NK-92 treated with Interleukin-12 subunit alpha and Interleukin-12 subunit beta, amount 100 ng/mL, for 24 hours (cell line): ENCODE data around the gene ZBTB9.
"Not testable (repeated sequence)": the region's sequence is repeated elsewhere in the genome, so short reads cannot be mapped to it uniquely, and the experiment has no call there.

Experiments used
- DNase-seq: peaks from one replicate; lab custom pipeline; 2025; lab: John Stamatoyannopoulos, UW

The ZBTB9 gene

GRCh38 chr6:33466075-33466735 is 11.8 kb downstream of the ZBTB9 start:
- no peak for DNase-seq

DNA sequence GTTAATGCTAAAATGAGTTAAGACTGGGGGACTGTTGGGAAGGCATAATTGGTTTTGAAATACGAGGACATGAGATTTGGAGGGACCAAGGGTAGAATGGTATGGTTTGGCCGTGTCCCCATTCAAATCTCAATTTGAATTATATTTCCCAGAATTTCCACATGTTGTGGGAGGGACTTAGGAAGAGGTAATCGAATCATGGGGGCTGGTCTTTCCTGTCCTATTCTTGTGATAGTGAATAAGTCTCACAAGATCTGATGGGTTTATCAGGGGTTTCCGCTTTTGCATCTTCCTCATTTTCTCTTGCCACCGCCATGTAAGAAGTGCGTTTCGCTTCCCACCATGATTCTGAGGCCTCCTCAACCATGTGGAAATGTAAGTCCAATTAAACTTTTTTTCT is 12.7 kb downstream of the ZBTB9 start:
- DNase-seq = no peak

- no peak for DNase-seq
Observed at GRCh38 chr6:33469661-33470060, 15.3 kb downstream of the ZBTB9 start.

GRCh38 chr6:33477864-33478263 is 23.5 kb downstream of the ZBTB9 start:
- no peak for DNase-seq

DNA sequence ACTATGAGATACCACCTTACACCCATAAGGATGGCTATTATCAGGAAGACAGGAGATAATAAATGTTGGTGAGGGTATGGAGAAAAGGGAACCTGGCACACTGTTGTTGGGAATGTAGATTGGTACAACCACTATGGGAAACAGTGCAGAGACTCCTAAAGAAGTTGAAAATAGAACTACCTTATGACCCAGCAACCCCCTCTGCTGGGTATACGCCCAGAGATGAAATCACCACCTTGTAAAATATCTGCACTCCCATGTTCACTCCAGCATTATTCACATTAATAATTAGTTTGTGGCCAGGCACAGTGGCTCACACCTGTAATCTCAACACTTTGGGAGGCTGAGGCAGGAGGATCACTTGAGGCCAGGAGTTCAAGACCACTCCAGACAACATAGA is 26.8 kb downstream of the ZBTB9 start:
- DNase-seq = no peak

- DNase-seq = not testable (repeated sequence)
Observed at GRCh38 chr6:33482620-33483019, 28.2 kb downstream of the ZBTB9 start.

GRCh38 chr6:33483678-33484077 is 29.3 kb downstream of the ZBTB9 start:
- no peak for DNase-seq

DNA sequence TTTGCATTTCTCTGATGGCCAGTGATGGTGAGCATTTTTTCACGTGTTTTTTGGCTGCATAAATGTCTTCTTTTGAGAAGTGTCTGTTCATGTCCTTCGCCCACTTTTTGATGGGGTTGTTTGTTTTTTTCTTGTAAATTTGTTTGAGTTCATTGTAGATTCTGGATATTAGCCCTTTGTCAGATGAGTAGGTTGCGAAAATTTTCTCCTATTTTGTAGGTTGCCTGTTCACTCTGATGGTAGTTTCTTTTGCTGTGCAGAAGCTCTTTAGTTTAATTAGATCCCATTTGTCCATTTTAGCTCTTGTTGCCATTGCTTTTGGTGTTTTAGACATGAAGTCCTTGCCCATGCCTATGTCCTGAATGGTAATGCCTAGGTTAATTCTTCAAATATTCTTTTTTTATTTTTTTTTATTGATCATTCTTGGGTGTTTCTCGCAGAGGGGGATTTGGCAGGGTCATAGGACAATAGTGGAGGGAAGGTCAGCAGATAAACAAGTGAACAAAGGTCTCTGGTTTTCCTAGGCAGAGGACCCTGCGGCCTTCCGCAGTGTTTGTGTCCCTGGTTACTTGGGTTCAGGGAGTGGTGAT is 30.4 kb downstream of the ZBTB9 start:
- not testable (repeated sequence) for DNase-seq

- DNase-seq = not testable (repeated sequence)
Observed at GRCh38 chr6:33485680-33486079, 31.3 kb downstream of the ZBTB9 start.

GRCh38 chr6:33488339-33488738 is 34.0 kb downstream of the ZBTB9 start:
- DNase-seq = no peak

DNA sequence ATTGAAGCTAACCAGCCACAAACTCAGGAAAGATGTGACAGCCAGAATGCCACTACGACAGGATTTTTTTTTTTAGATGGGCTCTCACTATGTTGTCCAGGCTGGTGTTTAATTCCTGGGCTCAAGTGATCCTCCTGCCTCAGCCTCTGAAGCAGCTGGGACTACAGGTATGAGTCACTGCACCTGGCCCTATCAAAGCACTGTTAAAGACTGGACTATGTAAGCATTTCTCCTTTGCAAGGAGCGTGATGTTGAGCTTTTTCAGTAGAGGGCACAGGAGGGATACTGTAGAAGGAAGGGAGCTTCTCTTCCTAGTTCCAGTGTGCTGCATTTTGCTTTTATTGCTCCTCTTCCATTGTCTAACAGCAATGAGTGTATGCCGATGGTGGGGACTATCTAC is 35.8 kb downstream of the ZBTB9 start:
- no peak for DNase-seq

DNA sequence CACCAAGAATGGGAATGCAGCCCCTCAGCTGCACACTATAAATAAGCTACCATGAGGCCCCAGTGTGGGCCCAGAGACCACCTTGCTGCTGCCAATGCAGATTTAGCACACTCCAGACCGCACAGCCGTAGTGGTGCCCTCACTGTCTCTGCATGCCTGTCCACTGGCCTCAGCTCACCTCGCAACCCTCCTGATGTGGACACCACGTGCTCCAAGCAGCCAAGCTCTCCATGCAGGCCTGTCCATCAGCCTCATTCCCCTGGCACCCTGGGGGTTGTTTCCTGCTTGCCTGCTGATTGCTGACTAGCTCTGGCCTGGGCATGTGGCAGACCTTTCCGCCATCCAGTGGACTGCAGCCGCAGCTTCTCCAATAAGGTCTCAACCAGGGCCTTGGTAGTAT is 36.2 kb downstream of the ZBTB9 start:
- DNase-seq = no peak

GRCh38 chr6:33492093-33492492 is 37.7 kb downstream of the ZBTB9 start:
- DNase-seq = no peak

GRCh38 chr6:33497157-33497556 is 42.8 kb downstream of the ZBTB9 start:
- no peak for DNase-seq

DNA sequence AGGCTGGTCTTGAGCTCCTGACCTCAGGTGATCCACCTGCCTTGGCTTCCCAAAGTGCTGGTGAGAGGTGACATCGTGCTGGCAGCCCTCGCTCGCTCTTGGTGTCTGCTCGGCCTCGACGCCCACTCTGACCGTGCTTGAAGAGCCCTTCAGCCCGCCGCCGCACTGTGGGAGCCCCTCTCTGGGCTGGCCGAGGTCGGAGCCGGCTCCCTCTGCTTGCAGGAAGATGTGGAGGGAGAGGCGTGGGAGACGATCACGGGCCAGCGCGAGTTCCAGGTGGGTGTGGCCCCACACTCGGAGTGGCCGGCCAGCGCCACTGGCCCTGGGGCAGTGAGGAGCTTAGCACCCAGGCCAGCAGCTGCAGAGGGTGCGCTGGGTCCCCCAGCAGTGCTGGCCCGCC is 48.1 kb downstream of the ZBTB9 start:
- no peak for DNase-seq

DNA sequence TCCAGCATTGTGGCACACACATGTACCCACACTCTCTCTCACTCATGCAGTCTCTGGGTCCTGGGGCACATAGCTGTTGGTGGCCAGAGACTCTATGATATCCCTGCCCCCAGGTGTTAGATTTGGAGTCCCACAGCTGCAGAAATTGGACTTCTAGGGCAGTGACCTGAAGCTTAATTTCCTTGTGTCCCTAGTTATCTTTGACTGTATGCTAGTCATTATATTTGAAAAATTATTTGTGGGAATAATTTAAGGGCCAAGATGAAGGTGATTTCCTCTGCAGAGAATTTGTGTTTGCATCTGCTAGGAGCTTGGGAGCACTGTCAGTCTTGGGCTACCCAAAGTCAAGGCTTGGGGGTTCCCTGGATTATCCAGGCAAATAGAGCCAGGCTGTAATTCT is 50.1 kb downstream of the ZBTB9 start:
- no peak for DNase-seq

DNA sequence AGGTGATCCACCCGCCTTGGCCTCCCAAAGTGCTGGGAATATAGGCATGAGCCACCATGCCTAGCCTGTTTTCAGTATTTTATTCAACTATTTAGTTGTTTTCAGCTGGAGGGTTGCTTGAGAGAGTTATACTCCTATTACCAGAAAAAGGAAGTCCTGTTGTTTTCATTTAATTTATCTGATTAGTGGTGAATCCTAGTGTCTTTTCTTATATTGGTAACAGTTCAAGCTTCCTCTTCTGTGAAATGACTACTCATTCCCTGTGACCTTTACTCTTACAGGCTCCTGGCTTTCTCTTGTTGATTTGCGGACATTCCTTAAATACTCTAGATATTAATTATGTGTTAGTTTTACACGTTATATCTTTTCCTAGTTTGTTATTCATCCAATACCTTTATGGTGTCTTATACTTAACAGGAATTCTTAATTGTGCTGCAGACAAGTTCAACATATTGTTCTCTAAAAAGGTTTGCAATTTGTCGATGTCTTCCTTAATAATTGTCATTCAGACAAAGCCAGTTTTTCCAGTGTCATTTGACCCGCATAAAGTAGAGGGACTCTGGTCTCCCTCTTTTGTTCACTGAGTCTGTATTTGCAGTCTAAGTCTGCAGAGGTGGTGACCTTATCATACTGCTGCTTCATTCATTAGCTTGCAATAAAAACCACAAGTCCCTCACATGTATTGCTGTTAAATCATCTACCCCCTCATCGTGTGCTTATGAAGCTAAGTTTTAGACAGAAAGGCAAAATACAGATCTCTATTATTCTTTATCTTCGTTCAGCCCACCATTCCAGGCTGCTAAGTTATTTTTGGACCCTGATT is 51.4 kb downstream of the ZBTB9 start:
- no peak for DNase-seq
